ENCODE measurements around the gene ANKFY1.

ANKFY1 gene

GRCh38 chr17:4272213-4272971 is 8.6 kb upstream of the ANKFY1 start:
- in situ Hi-C loops (cut with MboI; ENCODE audit: low pct_unique_long_range_greater_than_20kb, low sequenced_read_pairs, unreplicated experiment): no loop called here
- DNase-seq (ENCODE audit: low spot score): no peak
- TF ChIP-seq CTCF (IDR thresholded peaks at IDR 0.05; ENCODE audit: extremely low read depth, insufficient read depth, missing control alignments): no peak

GRCh38 chr17:4270736-4271135 is 7.0 kb upstream of the ANKFY1 start:
- in situ Hi-C loops (cut with MboI; ENCODE audit: low pct_unique_long_range_greater_than_20kb, low sequenced_read_pairs, unreplicated experiment): no loop called here
- no peak for DNase-seq (ENCODE audit: low spot score)
- TF ChIP-seq CTCF (IDR thresholded peaks at IDR 0.05; ENCODE audit: extremely low read depth, insufficient read depth, missing control alignments): no peak

GRCh38 chr17:4269915-4270314 is 6.1 kb upstream of the ANKFY1 start:
- no peak for TF ChIP-seq CTCF (IDR thresholded peaks at IDR 0.05; ENCODE audit: extremely low read depth, insufficient read depth, missing control alignments)
- DNase-seq (ENCODE audit: low spot score): no peak
- in situ Hi-C loops (cut with MboI; ENCODE audit: low pct_unique_long_range_greater_than_20kb, low sequenced_read_pairs, unreplicated experiment): no loop called here

- in situ Hi-C loops (cut with MboI; ENCODE audit: low pct_unique_long_range_greater_than_20kb, low sequenced_read_pairs, unreplicated experiment): no loop called here
- DNase-seq (ENCODE audit: low spot score): no peak
- no peak for TF ChIP-seq CTCF (IDR thresholded peaks at IDR 0.05; ENCODE audit: extremely low read depth, insufficient read depth, missing control alignments)
Measured at GRCh38 chr17:4267402-4267801, 3.6 kb upstream of the ANKFY1 start.

GRCh38 chr17:4266550-4266949 is 2.8 kb upstream of the ANKFY1 start:
- TF ChIP-seq CTCF (IDR thresholded peaks at IDR 0.05; ENCODE audit: extremely low read depth, insufficient read depth, missing control alignments): no peak
- in situ Hi-C loops (cut with MboI; ENCODE audit: low pct_unique_long_range_greater_than_20kb, low sequenced_read_pairs, unreplicated experiment): no loop called here
- DNase-seq (ENCODE audit: low spot score): no peak

- in situ Hi-C loops (cut with MboI; ENCODE audit: low pct_unique_long_range_greater_than_20kb, low sequenced_read_pairs, unreplicated experiment): no loop called here
- TF ChIP-seq CTCF (IDR thresholded peaks at IDR 0.05; ENCODE audit: extremely low read depth, insufficient read depth, missing control alignments): no peak
- no peak for DNase-seq (ENCODE audit: low spot score)
Measured at GRCh38 chr17:4262703-4263102, 1.1 kb downstream of the ANKFY1 start.
